Ovary (tissue), 3 donors: ENCODE measurements around the gene KCTD3.

Source experiments
- POLR2A ChIP-seq: fragments of 450-650 bp; IDR thresholded peaks from one replicate; pipeline ENCODE4 v1.6.1; 2017; ENCODE audit warnings: antibody characterized with exemption, mild to moderate bottlenecking, moderate library complexity
- TF ChIP-seq, protein P1 (sequence below), 3 donors: fragments of 450-650 bp in 2 of 3; fragments of 200-600 bp in 1 of 3; IDR thresholded peaks; one replicate each; pipeline versions ENCODE4 v1.5.1 to v1.8.0; 2016 to 2022; ENCODE audit warnings: antibody characterized with exemption in 3 of 3, mild to moderate bottlenecking in 1 of 3
- donor health status: DM: no; HTN: no; CAD: no.

- TF ChIP-seq, protein P1, sequence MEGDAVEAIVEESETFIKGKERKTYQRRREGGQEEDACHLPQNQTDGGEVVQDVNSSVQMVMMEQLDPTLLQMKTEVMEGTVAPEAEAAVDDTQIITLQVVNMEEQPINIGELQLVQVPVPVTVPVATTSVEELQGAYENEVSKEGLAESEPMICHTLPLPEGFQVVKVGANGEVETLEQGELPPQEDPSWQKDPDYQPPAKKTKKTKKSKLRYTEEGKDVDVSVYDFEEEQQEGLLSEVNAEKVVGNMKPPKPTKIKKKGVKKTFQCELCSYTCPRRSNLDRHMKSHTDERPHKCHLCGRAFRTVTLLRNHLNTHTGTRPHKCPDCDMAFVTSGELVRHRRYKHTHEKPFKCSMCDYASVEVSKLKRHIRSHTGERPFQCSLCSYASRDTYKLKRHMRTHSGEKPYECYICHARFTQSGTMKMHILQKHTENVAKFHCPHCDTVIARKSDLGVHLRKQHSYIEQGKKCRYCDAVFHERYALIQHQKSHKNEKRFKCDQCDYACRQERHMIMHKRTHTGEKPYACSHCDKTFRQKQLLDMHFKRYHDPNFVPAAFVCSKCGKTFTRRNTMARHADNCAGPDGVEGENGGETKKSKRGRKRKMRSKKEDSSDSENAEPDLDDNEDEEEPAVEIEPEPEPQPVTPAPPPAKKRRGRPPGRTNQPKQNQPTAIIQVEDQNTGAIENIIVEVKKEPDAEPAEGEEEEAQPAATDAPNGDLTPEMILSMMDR (IDR thresholded peaks at IDR 0.05) = no peak
- TF ChIP-seq POLR2A = no peak
Observed at GRCh38 chr1:215603319-215603718, 36.2 kb downstream of the KCTD3 start.
